ENCODE results near the gene GPX2. TPM values are rescaled to one million over a fixed set of nuclear protein-coding genes. Genes with fewer than 3 reads are reported as not detected.

The GPX2 gene
- total and polyA plus RNA-seq, 2 of the 8 experiments (the other 6 are each of a cell fraction or from before 2014, with no cell fraction given) = 0.30 to 0.89 TPM

GRCh38 chr14:64923015-64923414, 19.5 kb downstream of the GPX2 start (continued):
- TF ChIP-seq CHD7 (IDR thresholded peaks at IDR 0.05; ENCODE audit: insufficient replicate concordance, low read length) = no peak
- TF ChIP-seq CTCF (IDR thresholded peaks at IDR 0.05; ENCODE audit: control extremely low read depth in 1 of 3, insufficient read depth in 1 of 3, low read depth in 1 of 3, low read length in 3 of 3) = no peak
